ENCODE results near the gene PPP3CA. TPM values are rescaled to one million over a fixed set of nuclear protein-coding genes. Genes with fewer than 3 reads are reported as not detected.

Gene PPP3CA
- polyA plus RNA-seq, 1 donor (not counting 4 experiments of a cell fraction or from before 2014, with no cell fraction given), result 43.3 TPM

DNA sequence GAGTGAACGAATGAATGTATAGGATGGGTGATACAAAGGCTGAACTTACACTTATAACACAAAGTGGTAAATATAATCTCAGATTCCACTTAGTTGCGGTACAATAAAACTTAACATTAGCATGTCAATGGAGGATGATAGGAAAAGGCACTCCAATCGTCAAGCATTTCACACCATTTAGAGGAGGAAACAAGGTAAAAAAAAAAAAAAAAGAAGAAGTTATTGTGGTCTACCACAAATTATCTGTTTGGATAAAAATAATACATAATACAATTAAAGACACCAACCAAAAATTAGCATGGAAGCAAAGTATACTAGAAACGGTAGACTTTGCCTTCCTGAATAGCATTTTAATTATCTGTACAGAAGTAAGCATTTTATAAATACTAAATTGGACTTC, 205.5 kb downstream of the PPP3CA start:
- Histone ChIP-seq H3K4me2 (ENCODE audit: control insufficient read depth, extremely low read depth, insufficient read depth, low read depth, low read length) (no peak overlapping the region), H3K27ac (ENCODE audit: control insufficient read depth, insufficient read depth, low read length) (no peak overlapping the region), H3K9me1 (ENCODE audit: control insufficient read depth, extremely low read depth, insufficient read depth, low read length) (no peaks in the 10 kb centered on the region), H3K4me1 (ENCODE audit: control insufficient read depth, extremely low read depth, insufficient read depth, low read length) (peaks cover 16% of the 10 kb centered on the region), H3K79me2 (ENCODE audit: control insufficient read depth, insufficient read depth, low read length) (peaks cover 20% of the 10 kb centered on the region), H3K27me3 (ENCODE audit: control insufficient read depth, extremely low read depth, insufficient read depth, low read length) (no peaks in the 10 kb centered on the region), H2AFZ (ENCODE audit: control insufficient read depth, low read length) (no peak overlapping the region), H4K20me1 (ENCODE audit: control insufficient read depth, extremely low read depth, insufficient read depth, low read length) (no peaks in the 10 kb centered on the region), H3K36me3 (ENCODE audit: control insufficient read depth in 2 of 2, extremely low read depth in 1 of 2, insufficient read depth in 2 of 2, low read length in 2 of 2) (no peaks in the 10 kb centered on the region), H3K4me3 (ENCODE audit: control insufficient read depth in 2 of 3, extremely low read depth in 1 of 3, insufficient read depth in 2 of 3, low read depth in 1 of 3, low read length in 3 of 3) (no peak overlapping the region), H3K9ac (ENCODE audit: control insufficient read depth, extremely low read depth, insufficient read depth, low read length) (no peak overlapping the region), H3K9me3 (ENCODE audit: control insufficient read depth, low read depth, low read length) (no peaks in the 10 kb centered on the region)
- dilution Hi-C loops (cut with MboI; ENCODE audit: extremely low pct_ligation_motif_present, low sequenced_read_pairs), result no loop called here
- FAIRE-seq, result no peak
- DNase-seq (ENCODE audit: low read depth, low spot score), result no peak
- TF ChIP-seq EZH2 (IDR thresholded peaks at IDR 0.05; ENCODE audit: low read length), result no peak
- TF ChIP-seq, protein P1, sequence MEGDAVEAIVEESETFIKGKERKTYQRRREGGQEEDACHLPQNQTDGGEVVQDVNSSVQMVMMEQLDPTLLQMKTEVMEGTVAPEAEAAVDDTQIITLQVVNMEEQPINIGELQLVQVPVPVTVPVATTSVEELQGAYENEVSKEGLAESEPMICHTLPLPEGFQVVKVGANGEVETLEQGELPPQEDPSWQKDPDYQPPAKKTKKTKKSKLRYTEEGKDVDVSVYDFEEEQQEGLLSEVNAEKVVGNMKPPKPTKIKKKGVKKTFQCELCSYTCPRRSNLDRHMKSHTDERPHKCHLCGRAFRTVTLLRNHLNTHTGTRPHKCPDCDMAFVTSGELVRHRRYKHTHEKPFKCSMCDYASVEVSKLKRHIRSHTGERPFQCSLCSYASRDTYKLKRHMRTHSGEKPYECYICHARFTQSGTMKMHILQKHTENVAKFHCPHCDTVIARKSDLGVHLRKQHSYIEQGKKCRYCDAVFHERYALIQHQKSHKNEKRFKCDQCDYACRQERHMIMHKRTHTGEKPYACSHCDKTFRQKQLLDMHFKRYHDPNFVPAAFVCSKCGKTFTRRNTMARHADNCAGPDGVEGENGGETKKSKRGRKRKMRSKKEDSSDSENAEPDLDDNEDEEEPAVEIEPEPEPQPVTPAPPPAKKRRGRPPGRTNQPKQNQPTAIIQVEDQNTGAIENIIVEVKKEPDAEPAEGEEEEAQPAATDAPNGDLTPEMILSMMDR (optimal IDR thresholded peaks at IDR 0.05 in 1 of 3, IDR thresholded peaks at IDR 0.05 in 1 of 3, conservative IDR thresholded peaks at IDR 0.05 in 1 of 3; ENCODE audit: extremely low read depth in 1 of 3, insufficient read depth in 2 of 3, low read length in 3 of 3), result no peak

DNA sequence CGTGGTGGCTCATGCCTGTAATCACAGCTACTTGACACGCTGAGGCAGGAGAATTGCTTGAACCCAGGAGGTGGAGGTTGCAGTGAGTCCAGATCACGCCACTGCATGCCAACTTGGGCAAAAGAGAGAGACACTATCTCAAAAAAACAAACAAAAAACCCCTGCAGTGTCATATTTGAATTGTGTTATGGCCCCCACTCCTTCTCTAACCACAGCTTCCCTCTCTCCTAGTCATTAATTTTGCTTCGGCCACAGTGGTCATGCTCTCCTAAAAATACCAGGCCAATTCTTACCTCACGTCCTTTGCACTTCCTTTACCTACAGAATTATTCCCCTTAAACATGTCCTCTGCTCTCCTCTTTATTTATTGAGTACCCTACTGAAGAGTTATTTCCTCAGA, 206.1 kb downstream of the PPP3CA start:
- no peak for TF ChIP-seq EZH2 (IDR thresholded peaks at IDR 0.05; ENCODE audit: low read length)
- TF ChIP-seq, protein P1 (optimal IDR thresholded peaks at IDR 0.05 in 1 of 3, IDR thresholded peaks at IDR 0.05 in 1 of 3, conservative IDR thresholded peaks at IDR 0.05 in 1 of 3; ENCODE audit: extremely low read depth in 1 of 3, insufficient read depth in 2 of 3, low read length in 3 of 3), result no peak
- DNase-seq (ENCODE audit: low read depth, low spot score) (no peak), FAIRE-seq (peak; percentile 49)
- H3K4me1 ChIP-seq (ENCODE audit: control insufficient read depth, extremely low read depth, insufficient read depth, low read length), result peaks cover 16% of the 10 kb centered on the region
- no peak overlapping the region for H3K27ac ChIP-seq (ENCODE audit: control insufficient read depth, insufficient read depth, low read length)
- dilution Hi-C loops (cut with MboI; ENCODE audit: extremely low pct_ligation_motif_present, low sequenced_read_pairs), result no loop called here
- no peak overlapping the region for H3K9ac ChIP-seq (ENCODE audit: control insufficient read depth, extremely low read depth, insufficient read depth, low read length)
- no peak overlapping the region for H3K4me2 ChIP-seq (ENCODE audit: control insufficient read depth, extremely low read depth, insufficient read depth, low read depth, low read length)
- no peak overlapping the region for H3K4me3 ChIP-seq (ENCODE audit: control insufficient read depth in 2 of 3, extremely low read depth in 1 of 3, insufficient read depth in 2 of 3, low read depth in 1 of 3, low read length in 3 of 3)
- no peak overlapping the region for H2AFZ ChIP-seq (ENCODE audit: control insufficient read depth, low read length)
- H3K9me3 ChIP-seq (ENCODE audit: control insufficient read depth, low read depth, low read length), result no peaks in the 10 kb centered on the region
- H3K27me3 ChIP-seq (ENCODE audit: control insufficient read depth, extremely low read depth, insufficient read depth, low read length), result no peaks in the 10 kb centered on the region
- peaks cover 20% of the 10 kb centered on the region for H3K79me2 ChIP-seq (ENCODE audit: control insufficient read depth, insufficient read depth, low read length)
- no peaks in the 10 kb centered on the region for H3K9me1 ChIP-seq (ENCODE audit: control insufficient read depth, extremely low read depth, insufficient read depth, low read length)
- no peaks in the 10 kb centered on the region for H3K36me3 ChIP-seq (ENCODE audit: control insufficient read depth in 2 of 2, extremely low read depth in 1 of 2, insufficient read depth in 2 of 2, low read length in 2 of 2)
- no peaks in the 10 kb centered on the region for H4K20me1 ChIP-seq (ENCODE audit: control insufficient read depth, extremely low read depth, insufficient read depth, low read length)
